Left forelimb (tissue), 1 donor: ENCODE results near the gene ATG4A.

Experiments
- DNase-seq: peaks from one replicate; pipeline ENCODE4 v3.0.0-alpha.2; 2018; ENCODE audit warnings: low spot score

Gene ATG4A

DNA sequence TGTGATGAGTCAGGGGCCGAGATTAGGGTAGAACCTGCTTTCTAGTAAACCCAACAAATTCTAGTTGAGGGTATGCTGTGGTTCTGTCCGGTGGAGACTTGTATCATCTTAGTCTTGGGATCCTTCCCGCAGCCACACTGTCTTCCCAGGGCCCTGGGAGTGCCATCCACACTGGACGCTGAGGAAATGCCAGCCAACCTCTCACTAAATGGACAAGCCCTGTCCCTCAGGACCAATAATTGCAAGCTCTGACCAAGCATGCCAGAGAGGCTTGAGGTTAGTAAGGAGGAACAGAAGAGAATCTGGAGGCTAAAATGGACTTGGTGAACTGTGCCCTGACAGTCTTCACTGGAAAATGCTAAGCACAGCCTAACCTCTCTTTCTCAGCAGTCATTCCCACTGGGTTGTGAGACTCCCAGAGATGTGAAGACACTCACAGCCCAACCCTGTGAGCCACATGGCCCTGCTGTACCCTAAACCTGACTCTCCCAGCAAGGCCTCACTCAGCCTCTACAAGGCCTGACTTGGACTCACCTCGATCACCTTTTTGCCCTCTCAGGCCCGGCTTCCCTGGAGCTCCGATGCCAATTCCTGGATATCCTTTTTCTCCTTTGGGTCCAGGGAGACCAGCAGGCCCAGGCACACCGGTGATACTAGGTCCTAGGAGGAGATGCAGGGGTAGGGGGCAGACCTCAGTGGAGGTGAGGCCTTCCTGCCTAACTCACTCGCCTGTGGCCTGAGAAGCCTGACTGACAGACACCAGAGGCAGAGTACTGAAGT is 77.6 kb downstream of the ATG4A start:
- no peak for DNase-seq

DNA sequence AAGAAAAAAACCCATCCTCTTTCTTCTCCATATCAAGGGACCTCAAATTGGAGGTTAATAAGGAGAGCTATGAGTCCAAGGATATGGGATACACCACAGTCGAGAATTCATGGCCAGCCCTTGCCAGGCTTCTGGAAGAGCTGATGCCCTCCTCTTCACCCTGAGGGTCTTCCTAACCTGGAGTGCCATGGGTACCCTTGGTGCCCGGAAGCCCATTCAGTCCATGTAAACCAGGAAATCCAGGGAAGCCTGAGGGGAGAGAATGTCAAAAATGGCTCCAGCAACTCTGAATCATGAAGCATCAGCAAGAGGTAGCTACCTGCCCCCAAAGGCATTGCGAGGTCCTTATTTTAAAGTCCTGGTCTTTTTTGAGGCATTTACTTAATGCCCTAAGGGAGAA is 78.2 kb downstream of the ATG4A start:
- DNase-seq, result no peak

DNA sequence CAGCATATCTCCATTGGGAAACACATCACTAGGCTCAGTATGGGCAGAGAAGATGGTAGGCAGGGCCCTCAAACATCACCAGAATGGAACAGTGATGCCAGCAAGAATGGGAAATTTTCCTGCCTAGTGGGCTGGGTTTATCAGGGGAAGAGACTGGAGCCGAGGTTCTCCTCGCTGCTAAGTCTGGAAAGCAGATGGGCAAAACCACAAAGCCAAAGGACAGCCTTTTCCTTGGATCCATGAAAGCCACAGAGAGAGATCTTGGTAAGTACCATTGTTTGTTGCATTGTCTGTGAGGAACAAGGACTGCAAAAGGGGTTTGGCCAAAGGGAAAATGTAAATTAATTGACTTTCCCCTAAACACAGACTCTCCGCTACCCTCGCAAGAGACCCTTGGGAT is 80.1 kb downstream of the ATG4A start:
- DNase-seq, result no peak

DNA sequence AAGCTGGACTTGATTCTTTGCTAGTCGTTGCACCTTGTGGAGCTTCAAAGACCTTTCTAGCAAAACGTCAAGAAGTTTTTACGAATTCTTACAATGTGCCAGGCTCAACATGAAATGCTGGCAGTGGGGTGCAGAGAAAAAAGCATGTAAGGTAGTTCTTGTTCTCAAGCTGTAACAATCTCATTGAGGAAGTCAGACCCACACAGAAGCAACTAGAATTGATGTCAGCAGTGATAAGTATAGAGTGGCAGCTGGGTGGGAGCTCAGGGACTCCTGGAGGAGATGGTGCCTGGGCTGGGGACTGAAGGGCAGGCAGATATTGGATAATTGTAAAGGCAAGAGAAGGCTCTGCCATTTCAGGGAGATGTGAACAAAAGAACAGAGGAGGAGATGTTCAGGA is 82.3 kb downstream of the ATG4A start:
- no peak for DNase-seq

DNA sequence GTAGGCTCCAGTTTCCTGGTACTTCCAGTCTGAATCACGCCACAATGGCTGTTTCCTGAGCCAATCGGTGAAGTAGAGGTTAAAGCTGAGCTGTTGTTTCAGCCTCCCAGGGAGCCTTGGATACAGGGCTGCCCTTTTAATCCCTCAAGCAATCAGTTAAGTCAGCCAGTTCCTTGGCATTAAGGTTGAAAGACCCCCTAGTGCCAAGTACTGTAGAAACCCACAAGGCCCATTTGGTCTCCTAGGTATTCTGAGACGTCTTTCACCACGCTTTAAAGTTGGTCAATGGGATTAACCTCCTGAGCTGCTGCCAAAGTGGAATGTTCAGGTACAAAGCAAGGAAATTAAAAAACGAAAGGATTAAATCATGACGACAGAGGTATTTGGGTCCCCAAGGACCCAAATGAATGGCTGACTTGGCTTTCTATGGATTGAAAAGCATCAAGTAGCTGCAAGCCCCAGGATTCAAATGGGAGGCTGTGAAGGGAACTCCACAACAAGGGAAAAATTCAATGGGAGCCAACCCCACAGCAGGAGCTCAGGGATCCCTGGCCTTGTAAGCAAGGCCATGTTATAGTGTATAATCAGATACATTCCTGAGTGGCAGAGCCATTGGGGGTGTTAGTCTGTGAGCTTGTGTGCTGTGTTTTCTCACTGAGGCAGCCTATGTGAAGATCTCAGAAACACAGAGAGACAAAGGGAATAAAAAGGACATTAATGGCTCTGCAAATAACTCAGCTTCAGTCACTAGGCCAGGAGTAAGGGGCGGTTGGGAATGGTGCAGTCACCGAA is 86.0 kb downstream of the ATG4A start:
- no peak for DNase-seq

DNA sequence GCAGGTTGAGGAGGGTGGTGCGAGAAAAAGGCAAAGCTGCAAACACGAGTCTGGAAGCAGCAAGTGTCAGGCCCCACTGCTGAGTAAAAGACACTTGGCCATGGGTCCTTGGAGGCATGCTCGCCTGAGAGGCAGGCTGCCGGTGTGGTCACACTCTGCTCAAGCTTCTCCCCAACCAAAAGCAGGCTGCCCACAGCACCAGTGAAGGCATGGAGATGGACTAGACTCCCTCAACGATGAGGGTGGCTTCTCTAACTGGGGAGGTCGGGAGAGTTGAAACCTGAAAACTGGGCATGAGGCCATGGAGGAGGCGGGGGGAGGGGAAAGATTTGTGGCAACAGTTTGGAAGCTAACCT is 86.5 kb downstream of the ATG4A start:
- no peak for DNase-seq

DNA sequence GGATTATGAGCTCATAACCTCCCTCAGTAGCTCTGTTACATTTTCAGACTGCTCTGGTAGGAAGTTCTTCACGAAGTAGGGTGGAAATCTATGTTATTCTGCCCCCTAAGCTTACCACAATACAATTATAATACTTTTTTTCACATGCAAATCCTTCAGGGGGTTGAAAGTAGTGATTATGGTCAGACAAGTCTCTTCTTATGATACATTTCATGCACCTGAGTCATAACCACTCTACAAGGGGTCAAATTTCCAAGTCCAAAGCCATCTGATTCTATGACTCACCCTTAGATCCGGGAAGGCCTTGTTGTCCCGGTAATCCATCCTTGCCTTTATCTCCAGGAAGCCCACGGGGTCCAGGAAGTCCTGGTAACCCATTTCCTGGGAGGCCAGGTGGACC is 95.2 kb downstream of the ATG4A start:
- no peak for DNase-seq

DNA sequence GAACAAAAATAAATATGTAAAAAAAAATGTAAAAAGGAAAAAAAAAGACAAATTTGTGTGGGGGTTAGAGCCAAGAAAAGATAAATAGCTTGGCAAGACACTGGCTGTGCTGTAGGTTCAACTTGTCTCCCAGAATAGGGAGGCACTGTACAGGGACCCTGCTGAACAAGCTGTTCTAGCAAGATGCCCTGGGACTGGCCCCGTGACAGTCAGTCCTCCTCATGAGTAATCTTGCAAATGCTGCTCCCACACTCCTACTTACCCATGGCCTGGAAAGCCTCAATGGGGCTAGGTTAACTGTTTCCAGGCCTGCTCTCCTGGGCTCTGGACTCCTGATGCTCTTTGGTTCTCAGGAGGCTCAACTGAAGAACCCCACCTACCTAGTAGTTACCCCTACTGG is 106.8 kb downstream of the ATG4A start:
- no peak for DNase-seq

DNA sequence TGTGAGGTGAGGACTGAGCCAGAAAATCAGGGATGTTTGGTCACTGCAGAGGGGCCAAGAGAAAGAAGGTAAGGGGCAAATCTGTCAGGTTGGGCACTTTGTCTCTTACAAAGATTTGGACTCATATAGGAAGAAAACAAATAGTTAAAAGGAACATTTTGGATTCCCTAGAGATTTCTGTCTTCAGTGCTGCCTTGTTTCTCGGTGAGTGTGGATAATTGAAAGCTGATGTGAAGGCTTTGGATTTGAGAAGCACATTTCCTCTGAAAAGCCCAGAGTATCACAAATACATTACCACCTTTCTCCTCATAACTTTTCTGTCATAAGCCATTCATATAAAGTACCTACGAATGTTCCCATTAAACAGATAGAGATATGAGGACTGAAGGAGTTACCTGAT is 107.5 kb downstream of the ATG4A start:
- DNase-seq, result no peak

DNA sequence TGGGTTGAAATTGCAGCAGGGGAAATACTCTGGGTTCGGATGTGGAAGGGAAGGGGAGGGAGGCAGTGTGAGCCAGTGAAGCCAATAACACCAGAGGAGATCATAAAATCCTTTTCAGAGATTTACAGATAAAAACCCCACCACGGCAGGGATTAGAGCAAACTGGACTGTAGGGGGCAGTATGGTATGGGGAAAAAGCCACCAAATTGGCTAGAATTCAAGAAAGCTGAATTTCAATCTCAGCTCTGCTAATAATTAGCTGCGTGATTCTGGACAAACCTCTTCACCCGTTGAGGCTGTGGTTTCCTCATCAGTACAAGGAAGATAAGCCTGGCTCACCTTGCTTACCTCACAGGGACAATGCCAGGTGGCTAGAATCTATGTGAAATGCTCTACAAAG is 108.1 kb downstream of the ATG4A start:
- DNase-seq, result no peak

DNA sequence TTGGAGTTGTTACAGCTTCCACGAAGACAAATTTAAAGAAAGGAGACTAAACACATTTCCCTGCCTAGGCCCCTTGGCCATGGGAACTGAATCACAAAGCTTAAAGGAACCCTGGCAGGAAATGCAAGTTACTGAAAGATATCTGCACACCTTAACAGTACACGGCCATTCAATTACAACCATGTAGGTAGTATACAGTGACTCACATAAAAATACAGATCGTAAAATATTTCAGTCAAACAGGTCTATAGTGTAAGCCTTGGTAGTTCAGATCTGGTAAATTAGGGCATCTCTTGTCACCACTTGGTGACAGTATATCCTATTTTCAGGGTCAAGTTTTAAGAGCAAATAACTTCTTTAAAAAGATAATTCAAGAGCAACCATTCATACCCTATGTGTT is 112.0 kb downstream of the ATG4A start:
- no peak for DNase-seq
